OCI-LY7 (cell line): ENCODE data around the gene TEX101.

ENCODE experiments used
- EZH2phosphoT487 ChIP-seq: fragments of 200-600 bp; sonication (generic); IDR thresholded peaks from 2 replicates; pipeline ENCODE4 v1.6.1; 2018; ENCODE audit warnings: low read depth, borderline replicate concordance, mild to moderate bottlenecking, mixed run types, antibody characterized with exemption, low read length, moderate library complexity, mixed read lengths
- TF ChIP-seq, protein P1 (sequence below): fragments of 200-600 bp; sonication (generic); conservative IDR thresholded peaks from 2 replicates; pipeline ENCODE4 v1.5.1; 2014; ENCODE audit warnings: mild to moderate bottlenecking, antibody characterized with exemption, low read length, moderate library complexity, mixed read lengths

DNA sequence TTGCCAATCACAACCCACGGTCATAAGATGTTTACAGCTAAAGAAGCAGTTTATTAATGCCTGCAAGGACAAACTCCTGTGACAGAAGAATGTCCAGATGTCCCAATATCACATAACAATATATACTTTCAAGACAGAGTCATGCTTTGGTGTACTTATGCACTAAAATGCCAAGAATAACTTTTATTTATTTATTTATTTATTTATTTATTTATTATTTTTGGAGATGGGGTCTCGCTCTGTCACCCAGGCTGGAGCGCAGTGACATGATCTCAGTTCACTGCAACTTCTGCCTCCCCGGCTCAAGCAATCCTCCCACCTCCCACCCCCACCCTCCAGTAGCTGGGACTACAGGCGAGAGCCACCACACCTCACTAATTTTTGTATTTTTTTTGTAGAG, 9.1 kb downstream of the TEX101 start:
- TF ChIP-seq, protein P1, sequence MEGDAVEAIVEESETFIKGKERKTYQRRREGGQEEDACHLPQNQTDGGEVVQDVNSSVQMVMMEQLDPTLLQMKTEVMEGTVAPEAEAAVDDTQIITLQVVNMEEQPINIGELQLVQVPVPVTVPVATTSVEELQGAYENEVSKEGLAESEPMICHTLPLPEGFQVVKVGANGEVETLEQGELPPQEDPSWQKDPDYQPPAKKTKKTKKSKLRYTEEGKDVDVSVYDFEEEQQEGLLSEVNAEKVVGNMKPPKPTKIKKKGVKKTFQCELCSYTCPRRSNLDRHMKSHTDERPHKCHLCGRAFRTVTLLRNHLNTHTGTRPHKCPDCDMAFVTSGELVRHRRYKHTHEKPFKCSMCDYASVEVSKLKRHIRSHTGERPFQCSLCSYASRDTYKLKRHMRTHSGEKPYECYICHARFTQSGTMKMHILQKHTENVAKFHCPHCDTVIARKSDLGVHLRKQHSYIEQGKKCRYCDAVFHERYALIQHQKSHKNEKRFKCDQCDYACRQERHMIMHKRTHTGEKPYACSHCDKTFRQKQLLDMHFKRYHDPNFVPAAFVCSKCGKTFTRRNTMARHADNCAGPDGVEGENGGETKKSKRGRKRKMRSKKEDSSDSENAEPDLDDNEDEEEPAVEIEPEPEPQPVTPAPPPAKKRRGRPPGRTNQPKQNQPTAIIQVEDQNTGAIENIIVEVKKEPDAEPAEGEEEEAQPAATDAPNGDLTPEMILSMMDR, result no peak
- no peak for TF ChIP-seq EZH2phosphoT487
